NCI-H1092 treated with DMSO at 0.1 percent for 48 hours (cell line): Measurements from ENCODE around the gene RGCC.
"Not testable (repeated sequence)": the region's sequence is repeated elsewhere in the genome, so short reads cannot be mapped to it uniquely, and the experiment has no call there.

Experiments
- DNase-seq: peaks from one replicate; lab custom pipeline; 2025; lab: John Stamatoyannopoulos, UW

Gene RGCC

DNA sequence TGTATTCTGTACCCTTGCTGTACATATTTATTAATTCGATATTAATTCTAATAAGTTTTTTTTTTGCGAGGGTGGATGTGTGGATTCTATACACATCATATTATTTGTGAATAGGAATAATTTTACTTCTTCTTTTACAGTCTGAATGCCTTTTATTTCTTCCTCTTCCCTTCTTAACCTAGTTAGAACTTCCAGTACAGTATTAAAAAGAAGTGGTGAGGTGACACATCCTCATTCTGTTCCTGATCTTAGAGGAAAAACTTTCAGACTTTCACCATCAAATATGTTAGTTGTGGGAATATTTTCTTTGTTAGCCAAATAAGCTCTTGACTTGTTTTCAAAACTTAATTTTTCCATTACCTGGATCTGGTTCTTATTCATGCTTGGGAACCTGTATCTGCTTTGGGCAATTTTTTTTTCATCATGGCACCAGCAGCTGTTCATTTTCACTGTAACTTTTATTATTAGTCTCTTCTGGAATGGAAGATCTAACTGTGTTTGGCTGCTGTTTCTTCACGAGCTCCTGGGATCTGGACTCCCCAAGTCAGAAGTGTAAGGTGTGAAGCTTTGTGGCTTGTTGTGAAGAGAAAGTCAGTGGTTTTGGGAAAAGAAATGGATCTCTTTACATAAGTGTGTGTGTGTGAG, 33.1 kb downstream of the RGCC start:
- DNase-seq, result no peak

DNA sequence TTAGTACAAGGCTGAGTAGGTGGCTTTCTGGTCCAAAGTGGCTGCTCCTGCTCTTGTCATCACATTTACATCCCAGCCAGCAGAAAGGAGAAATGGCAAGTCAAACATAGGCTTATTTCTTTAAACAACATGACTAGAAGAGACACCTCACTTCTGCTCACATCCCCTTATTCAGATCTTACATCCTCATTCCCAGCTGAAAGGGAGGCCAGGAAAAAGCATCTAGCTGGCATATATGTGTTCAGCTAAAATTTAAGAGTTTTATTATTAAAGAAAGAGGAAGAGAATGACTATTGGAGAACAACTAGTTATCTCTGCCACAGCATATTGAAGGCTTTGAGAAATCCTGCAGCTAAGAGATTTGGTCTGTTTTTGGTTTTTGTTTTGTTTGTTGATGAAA, 34.1 kb downstream of the RGCC start:
- no peak for DNase-seq

DNA sequence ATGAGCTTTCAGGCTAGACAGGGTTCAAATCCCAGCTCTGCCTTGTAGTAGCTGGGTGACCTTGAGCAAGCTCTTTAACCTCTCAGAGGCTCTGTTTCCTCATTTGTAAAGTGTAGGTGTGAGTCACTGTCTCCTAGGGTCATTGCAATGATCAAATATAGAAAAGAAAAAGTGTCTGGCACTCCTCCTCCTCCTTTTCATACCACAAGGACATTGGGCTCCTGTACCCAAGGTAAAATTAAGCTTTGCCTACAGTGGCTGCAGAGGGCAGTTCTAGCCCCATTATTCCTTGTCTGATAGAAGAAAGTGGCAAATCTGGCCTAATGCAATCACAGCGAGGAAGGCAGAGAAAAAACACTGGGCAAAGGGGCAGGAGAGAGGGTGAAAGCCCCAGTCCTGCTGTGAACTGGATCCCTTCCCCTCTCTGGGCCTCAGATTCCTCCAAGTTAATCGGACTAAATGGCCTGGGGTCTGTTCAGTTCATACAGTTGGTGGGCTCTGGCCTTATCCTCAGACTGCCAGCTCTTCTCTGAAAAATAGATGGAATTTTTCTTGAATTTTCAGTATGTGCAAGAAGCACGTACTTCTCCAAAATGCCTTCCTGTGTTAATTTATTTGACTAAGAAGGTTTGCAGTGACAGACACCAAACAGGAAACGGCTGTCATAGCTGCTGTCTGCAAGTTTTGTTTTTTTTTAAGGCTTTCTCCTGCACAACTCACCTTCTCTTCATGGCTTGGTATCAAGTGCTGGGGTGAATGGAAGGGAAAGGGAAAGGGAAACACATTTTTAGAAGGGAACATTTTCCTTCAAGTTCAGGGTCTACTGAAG, 35.3 kb downstream of the RGCC start:
- no peak for DNase-seq

DNA sequence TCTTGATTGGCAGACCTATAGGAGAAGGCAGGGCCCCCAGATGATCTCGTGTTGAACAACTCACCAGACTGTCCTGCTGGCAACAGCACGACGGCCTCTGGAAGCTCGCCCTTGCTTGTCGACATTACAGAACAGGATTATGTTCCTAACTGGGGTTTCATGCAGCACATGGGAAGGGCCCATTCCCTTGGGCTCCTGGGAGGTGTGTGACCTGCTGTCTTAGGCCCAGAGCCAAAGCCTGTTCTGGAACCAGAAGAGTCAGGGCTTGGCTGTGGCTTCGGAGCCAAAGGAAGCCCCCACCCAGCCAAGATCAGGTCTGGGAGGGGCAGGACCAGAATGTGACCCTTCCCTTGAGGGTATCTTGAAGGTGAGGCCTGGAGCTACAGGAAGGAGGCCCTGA, 36.9 kb downstream of the RGCC start:
- no peak for DNase-seq

DNA sequence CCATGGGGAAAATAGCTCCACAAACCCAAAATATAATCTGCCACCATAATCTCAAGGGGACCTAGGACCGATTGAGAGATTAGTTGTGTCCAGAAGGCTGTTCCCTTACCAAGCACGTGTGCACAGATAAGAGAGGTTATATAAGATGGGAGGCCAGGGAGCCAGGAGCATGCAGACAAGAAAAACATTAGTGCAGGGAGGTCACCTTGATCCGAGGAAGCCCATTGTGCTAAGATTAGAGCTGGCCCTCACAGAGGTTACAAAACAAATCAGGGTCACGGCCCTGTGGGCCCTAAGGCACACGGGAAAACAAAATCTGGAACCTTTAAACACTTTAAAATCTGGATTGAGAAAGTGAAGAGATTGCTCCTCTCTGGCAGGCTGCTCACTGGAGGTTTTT, 37.7 kb downstream of the RGCC start:
- no peak for DNase-seq

DNA sequence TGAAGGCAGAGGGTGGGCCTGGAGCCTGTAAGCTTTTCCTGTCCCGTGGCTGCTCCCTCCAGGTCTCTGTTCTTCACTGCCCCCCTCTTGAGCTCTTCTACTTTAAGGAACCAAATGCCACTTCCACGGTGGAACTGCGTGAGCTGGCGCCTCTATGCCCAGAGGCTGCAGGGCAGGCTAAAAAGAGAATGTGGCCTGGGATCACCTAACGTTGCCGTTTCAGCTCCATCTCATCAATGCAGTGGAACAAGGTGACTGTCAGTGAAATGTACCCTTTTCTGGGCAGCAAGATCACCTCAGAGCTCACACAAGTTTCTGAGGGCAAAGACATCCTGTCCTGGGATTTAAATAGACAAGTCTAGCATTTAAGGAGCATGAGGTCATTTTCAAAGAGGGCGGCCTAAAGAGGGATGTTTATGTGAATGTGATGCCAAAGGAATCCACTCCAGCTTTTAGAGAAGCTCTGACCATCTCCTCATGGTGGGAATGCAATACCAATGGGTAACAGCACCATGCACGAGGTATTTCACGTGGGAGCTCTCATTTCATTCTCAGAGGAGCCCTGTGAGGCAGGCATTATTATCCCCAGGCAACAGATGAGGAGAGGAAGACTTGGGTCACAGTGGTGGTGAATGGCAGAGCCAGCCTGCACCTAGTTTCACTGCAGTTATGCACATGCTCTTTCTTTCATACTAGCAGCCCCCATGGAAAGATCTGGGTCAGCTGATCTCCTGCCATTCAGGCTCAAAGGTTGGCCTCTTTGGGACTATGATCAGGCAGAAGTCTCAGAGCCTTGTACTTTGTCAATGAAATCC, 39.3 kb downstream of the RGCC start:
- DNase-seq, result no peak

DNA sequence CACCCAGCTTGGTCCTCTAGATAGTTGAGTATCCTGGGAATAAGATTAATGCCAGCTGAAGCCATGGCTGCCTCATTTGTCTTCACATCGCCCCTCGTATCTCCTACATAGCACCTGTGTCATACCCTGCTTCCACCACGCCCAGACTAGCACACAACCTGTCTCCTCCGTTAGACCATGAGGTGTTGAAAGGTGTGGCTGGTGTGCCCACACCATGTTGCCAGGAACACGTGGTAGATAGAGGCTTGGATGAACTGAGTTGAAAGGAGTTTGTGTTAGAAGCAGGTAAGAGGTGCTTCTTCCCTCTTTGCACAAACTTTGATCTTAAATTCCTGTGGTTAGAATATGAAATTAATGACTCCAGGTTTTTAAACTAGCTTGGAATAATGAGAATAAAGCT, 40.1 kb downstream of the RGCC start:
- DNase-seq, result no peak

DNA sequence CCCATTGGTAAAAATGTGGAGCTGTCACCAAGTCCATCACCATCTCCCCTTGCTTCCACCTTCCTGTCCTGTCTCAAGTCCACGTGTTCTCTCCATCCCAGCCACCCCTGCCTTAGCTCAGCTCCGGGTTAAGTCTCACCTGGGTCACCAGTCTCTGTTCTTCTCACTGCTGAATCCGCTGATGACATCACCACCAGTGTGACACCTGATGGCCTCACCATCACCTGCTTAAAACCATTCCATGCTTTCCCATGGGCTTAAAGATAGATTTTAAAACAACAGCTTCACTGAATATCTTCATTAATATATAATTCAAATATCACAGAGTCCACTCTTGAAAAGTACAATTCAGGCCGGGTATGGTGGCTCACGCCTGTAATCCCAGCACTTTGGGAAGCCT, 42.1 kb downstream of the RGCC start:
- no peak for DNase-seq

DNA sequence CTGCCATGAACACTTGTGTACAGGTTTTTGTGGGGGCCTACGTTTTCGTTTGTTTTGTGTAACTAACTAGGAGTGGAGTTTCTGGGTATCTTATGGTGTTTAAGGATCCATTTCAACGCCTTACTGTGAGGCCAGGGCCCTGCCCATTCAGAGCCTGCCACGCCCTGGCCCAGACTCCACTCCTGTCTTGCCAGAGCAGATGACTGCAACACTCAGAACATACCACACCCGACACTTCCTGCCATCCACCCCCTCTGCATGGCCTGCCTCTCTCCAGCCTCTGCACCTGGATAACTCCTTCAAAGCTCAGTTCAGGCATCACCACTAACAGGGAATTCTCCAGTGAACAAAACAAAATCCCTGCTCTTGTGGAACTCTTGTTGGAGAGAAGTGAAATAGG, 43.2 kb downstream of the RGCC start:
- no peak for DNase-seq

DNA sequence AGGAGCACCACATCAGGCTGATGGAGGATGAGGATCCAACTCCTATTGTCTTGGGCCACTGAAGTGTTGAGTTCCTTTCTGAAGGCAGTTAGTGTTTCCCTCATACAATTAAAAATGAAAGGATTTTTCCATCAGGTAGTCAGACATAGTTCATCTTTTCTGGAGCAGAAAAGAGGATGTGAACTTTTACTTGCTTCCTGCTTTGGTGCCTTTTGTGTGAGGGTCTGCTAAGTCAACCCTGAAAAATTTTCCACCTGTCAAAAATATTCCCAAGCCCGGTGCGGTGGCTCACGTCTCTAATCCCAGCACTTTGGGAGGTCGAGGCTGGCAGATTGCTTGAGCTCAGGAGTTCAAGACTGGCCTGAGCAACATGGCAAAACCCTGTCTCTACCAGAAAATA, 43.9 kb downstream of the RGCC start:
- DNase-seq, result no peak

DNA sequence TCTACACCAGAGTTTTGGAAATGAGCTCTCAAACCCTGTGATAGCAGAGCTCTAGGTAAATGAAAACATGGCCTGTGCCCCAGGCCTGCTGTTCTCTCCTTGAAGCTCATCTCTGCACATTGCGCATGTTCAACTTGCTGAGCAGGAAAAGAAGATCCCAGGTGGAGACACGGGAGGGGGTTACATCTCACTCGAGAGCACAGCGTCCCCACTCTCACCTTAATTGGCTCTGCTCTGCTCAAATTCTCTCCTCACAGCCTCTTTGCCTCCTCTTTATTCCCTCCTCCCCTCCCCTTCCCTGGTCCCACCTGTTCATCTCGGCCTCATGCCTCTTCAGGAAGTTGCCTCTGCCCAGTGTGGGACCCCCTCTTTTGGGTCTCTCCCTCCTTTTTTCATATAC, 44.7 kb downstream of the RGCC start:
- no peak for DNase-seq

DNA sequence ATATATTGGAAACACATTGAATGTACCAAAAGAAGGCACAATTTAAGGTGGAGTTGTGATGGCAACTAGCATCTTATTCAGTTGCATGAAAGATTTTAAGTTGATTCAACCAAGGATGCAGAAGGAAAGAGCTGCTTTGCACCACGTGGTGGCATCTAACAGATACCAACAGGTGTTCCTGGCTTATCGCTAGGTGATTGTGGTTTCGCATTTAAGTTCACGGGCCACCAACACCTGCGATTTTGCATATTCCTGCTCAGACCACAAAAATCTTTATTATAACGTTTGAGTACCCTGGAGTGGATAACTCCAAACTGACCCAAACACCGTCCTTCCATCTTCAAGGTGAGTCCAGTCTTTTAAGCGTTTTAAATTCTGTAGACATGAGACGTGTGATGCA, 45.3 kb downstream of the RGCC start:
- DNase-seq, result no peak

DNA sequence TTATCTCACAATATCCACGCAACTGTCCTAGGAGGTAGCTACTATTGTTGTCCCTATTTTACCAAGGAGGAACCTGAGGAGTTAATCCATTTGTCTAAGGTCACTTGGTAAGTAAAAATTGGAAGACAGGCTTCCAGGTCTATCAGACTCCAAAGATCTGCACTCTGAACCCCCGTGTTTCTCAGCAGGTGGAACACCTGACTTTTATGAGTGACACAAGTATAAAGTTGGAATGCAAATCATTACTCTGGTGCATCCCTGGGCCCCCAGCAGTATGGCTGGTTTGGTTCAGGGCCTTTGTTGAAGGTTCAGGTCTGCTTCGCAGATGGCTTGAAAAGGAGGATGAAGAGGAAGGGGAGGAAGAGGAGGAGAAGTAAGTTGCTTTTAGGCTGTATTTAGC, 46.0 kb downstream of the RGCC start:
- DNase-seq, result no peak

DNA sequence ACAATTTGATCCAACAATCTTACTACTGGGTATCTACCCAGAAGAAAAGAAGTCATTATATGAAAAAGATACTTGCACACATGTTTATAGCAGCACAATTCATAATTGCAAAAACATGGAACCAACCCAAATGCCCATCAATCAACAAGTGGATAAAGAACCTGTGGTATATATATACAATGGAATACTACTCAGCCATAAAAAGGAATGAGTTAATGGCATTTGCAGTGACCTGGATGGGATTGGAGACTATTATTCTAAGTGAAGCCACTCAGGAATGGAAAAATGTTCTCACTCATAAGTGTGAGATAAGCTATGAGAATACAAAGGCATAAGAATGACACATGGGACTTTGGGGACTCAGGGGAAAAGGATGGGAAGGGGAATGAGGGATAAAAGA, 47.3 kb downstream of the RGCC start:
- DNase-seq, result not testable (repeated sequence)

DNA sequence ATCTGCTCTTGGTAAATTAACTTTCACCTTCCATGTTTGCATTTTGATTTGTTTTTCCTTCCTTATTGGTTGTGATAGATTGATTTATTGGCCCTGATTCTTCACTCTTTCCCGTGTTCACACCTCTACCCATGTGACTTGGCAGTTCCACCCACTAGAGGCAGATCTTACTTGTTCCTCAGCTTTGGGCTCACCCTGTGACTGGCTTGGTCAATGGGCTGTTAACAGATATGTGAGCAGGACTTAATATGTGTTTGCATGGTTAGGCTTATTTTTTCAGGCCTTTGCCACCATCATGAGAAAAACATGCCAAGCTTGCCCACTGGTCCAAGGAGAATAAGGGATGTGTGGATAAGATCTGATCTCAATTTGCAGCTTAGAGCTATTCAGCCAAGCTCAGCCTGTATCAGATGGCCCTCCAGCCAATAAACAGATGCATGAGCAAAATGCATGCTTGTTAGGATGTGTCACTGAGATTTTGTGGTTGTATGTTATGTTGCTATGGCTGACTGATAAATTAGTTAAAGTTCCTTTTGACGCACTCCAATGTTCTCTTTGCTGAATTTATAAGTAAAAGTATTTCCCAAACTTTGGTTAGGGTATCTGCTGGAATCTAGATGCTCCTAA, 48.0 kb downstream of the RGCC start:
- no peak for DNase-seq

DNA sequence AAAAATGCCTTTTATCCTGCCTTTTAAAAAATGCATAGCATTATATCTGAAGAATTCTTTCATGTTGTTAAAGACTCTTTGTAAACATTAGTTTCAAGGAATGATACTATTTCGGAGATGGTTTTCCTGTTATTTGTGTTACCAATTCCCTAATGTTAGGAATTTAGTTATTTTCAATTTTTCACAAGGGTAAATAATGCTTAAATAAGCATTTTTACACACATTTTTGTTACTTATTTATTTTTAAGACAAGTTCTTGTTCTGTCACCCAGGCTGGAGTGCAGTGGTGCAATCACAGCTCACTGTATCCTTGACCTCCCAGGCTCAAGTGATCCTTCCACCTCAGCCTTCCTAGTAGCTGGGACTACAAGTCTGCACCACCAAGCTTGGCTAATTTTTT, 49.0 kb downstream of the RGCC start:
- DNase-seq, result no peak

DNA sequence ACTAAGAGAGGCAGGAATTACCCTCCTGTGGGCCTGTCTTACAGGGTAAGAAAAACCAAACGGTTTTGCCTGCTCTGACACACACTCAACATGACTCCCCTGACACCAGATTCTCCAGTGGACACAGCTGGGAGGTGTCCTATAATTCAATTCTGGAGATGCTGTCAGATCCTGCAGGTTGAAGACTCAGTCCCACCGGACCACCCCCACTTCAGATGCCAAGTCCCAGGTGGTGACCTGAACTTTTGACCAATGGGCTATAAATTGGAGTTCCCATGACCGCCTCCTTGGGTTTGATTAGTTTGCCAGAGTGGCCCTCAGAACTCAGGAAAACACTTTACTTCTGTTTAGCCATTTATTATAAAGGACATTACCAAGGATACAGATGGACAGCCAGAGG, 52.6 kb downstream of the RGCC start:
- no peak for DNase-seq

DNA sequence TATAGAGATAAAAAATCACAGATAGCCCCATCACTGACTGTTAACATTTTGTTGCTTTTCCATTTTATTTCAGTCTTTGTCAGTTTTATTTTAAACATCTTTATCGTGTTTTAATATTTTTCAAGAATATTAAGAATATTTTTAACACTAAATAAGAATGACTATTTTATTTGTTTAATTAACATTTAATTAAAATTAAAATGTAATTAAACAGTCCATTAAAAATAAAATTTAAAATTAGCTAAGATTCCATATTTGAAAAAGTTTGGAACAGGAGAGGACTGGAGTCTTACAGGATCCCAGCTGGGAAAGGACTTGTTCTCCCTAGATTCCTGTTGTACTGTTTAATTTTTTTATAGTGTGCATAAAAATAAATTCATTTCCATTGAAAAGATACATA, 54.5 kb downstream of the RGCC start:
- no peak for DNase-seq

DNA sequence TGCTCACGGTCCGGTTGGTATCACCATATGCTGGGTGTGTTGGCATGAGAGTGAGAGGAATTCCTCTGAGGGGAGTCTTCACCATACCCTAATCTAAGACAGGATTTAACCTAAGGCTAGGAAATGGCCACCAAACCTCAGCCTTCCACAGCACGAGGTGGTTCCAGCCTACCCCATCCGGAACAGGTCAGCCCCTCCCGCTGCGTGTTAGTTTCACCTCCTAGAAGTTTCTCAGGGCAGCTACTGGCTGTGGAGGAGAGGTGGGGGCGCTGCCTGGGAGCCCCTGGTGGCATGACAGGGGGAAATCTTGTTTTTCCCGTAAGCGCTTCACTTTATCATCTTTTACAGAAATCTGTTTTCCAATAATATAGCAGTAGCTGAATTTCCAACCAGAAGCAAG, 55.1 kb downstream of the RGCC start:
- no peak for DNase-seq

DNA sequence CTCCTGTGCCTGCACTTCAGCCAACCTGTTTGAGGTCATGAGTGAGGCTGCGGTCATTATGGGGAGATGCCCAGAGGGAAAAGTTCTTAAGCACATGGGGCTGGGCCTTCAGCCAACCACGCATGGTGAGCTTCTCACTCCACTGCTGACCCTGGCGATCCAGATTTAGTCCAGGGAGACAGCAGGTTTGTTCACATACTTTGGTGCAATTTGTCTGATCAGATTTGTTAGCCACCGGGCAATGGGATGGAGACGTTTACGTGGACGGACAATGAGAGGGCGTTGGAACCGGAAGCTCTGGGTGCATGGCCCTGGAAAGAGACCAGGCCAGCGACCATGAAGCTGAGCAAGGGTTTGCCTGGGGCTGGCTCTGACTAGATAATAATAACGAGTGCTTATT, 56.2 kb downstream of the RGCC start:
- no peak for DNase-seq

DNA sequence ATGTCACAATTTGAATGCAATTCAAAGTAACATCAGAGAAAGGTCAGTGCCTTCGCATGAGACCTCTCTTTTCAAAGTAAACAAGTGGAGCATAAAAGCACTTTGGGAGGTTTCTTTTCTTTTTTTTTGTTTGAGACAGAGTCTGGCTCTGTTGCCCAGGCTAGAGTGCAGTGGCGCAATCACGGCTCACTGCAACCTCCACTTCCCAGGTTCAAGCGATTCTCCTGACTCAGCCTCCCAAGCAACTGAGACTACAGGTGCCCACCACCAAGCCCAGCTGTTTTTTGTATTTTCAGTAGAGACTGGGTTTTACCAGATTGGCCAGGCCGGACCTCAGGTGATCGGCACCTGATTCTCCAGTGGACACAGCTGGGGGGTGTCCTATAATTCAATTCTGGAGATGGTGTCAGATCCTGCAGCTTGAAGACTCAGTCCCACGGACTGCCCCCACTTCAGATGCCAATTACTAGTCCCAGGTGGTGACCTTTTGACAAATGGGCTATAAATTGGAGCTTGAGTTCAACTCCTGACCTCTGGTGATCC, 57.6 kb downstream of the RGCC start:
- no peak for DNase-seq

DNA sequence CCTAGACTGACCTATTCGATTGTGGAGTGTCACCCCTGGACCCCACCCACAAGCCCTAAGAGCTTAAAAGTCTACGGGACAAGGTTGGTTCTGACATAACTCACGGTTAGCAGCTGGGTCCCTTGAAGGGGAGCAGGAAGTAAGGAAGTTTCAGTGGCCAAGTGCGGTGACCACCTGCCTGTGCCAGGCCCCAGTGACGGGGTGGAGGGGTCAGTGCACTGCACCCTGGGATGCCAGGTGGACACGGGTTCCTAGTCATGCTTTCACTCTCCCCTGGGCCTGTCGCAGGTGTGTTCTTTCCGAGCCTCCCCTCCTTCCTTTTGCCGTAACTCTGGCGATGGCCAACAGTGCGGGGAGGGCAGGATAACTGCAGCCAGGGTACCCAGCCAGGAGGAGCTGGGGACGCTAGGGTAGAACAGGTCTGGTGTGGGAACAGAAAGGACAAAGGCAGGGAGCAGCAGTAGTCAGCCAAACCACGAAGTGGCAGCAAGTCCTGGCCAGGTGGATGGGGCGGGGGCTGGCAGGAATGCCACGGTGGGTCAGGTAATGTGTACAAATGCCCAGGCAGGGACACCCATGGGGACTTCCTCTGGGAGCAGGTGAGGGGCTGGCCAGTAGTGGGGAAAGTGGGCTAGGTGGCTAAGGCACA, 58.3 kb downstream of the RGCC start:
- no peak for DNase-seq
